B cell (primary cell): Measurements from ENCODE around the gene PARVG. TPM values are rescaled to one million over a fixed set of nuclear protein-coding genes. Genes with fewer than 3 reads are reported as not detected.

Source experiments
- ATAC-seq: fragments of 200-7000 bp; cut with Tn5 transposase; one replicate; pipeline ENCODE4 v1.10.0; 2021; ENCODE audit warnings: low read depth, mild to moderate bottlenecking, moderate number of reproducible peaks, moderate library complexity
- CTCF ChIA-PET: fragments of 350-600 bp; sonication (Branson Sonifier 250); formaldehyde crosslinking; loops from one replicate; lab custom pipeline; 2021; ENCODE audit warnings: antibody characterized with exemption, inconsistent platforms; lab: Charles Lee
- POLR2A ChIA-PET: fragments of 350-600 bp; sonication (Branson Sonifier 250); formaldehyde crosslinking; loops from one replicate; lab custom pipeline; 2021; ENCODE audit warnings: antibody characterized with exemption; lab: Charles Lee
- DNase-seq: peaks from one replicate; pipeline ENCODE4 v3.0.0; 2013
- H2AFZ ChIP-seq: 2 replicates; pipeline ENCODE4 v1.6.1; 2012; ENCODE audit warnings: mild to moderate bottlenecking, low read depth, low read length; ENCODE audit not compliant: insufficient read depth, poor library complexity, severe bottlenecking
- H3K27ac ChIP-seq, 2 donors: 1 replicate in 1 of 2; 2 replicates in 1 of 2; pipeline ENCODE4 v1.5.1; 2012 to 2013; ENCODE audit warnings: low read length in 2 of 2, mild to moderate bottlenecking in 2 of 2, moderate library complexity in 1 of 2
- H3K27me3 ChIP-seq, 4 experiments: fragments of 200-600 bp in 1 of 4; sonication (generic) in 1 of 4; replicated peaks in 1 of 4; 1 replicate in 2 of 4; 2 replicates in 2 of 4; pipeline versions ENCODE4 v1.6.1 to v1.7.0; 2013 to 2016; ENCODE audit warnings: low read length in 3 of 4, mild to moderate bottlenecking in 2 of 4, mixed read lengths in 1 of 4, moderate library complexity in 1 of 4; ENCODE audit not compliant: insufficient read depth in 4 of 4, control insufficient read depth in 3 of 4; ENCODE audit errors: control extremely low read depth in 1 of 4
- H3K36me3 ChIP-seq, 2 experiments: replicated peaks in 1 of 2; 1 replicate in 1 of 2; 2 replicates in 1 of 2; pipeline versions ENCODE4 v1.6.1 to v1.7.1; 2013; ENCODE audit warnings: low read length in 1 of 2; ENCODE audit not compliant: insufficient read depth in 2 of 2, control insufficient read depth in 1 of 2; ENCODE audit errors: control extremely low read depth in 1 of 2, extremely low read depth in 1 of 2
- H3K4me1 ChIP-seq, 2 donors: fragments of 200-600 bp in 1 of 2; sonication (generic) in 1 of 2; 1 replicate in 1 of 2; 2 replicates in 1 of 2; pipeline versions ENCODE4 v1.5.1 to v1.6.1; 2013 to 2017; ENCODE audit warnings: low read length in 2 of 2; ENCODE audit not compliant: control insufficient read depth in 2 of 2, insufficient read depth in 2 of 2
- H3K4me2 ChIP-seq: replicated peaks from 2 replicates; pipeline ENCODE3; 2012; ENCODE audit warnings: mild to moderate bottlenecking, low read depth, low read length; ENCODE audit not compliant: poor library complexity, severe bottlenecking
- H3K4me3 ChIP-seq, 5 experiments: fragments of 200-600 bp in 1 of 5; sonication (generic) in 1 of 5; 1 replicate in 3 of 5; 2 replicates in 2 of 5; pipeline versions ENCODE4 v1.5.1 to v1.7.0; 2011 to 2016; ENCODE audit warnings: low read length in 4 of 5, mild to moderate bottlenecking in 4 of 5, low read depth in 2 of 5, control low read depth in 1 of 5, moderate library complexity in 1 of 5; ENCODE audit not compliant: insufficient read depth in 1 of 5; ENCODE audit errors: control extremely low read depth in 1 of 5, extremely low read depth in 1 of 5
- H3K79me2 ChIP-seq: fragments of 200-600 bp; sonication (generic); one replicate; pipeline ENCODE4 v1.6.0; 2016; ENCODE audit warnings: low read length; ENCODE audit not compliant: control insufficient read depth, insufficient read depth
- H3K9ac ChIP-seq: fragments of 200-600 bp; sonication (generic); 2 replicates; pipeline ENCODE4 v1.6.1; 2017; ENCODE audit warnings: mild to moderate bottlenecking, low read length, moderate library complexity
- H3K9me3 ChIP-seq, 3 donors: one replicate each; pipeline versions ENCODE4 v1.6.1 to v1.7.1; 2013; ENCODE audit warnings: low read length in 2 of 3; ENCODE audit not compliant: control insufficient read depth in 2 of 3, insufficient read depth in 1 of 3; ENCODE audit errors: control extremely low read depth in 1 of 3
- H4K20me1 ChIP-seq: 2 replicates; pipeline ENCODE4 v1.6.0; 2012; ENCODE audit warnings: mild to moderate bottlenecking, low read length; ENCODE audit not compliant: insufficient read depth, control insufficient read depth, poor library complexity, severe bottlenecking
- H3K27ac Mint-ChIP-seq: one replicate; pipeline ENCODE4 v1.8.0; 2021; ENCODE audit warnings: mixed read lengths
- H3K27me3 Mint-ChIP-seq: one replicate; pipeline ENCODE4 v1.8.0; 2021; ENCODE audit warnings: mixed read lengths
- H3K4me1 Mint-ChIP-seq: one replicate; pipeline ENCODE4 v1.8.0; 2021; ENCODE audit warnings: mixed read lengths
- H3K4me3 Mint-ChIP-seq: one replicate; pipeline ENCODE4 v1.8.0; 2021; ENCODE audit warnings: mixed read lengths
- H3K9me3 Mint-ChIP-seq: one replicate; pipeline ENCODE4 v1.8.0; 2022; ENCODE audit warnings: mixed read lengths; ENCODE audit not compliant: insufficient read depth
- CTCF ChIP-seq: fragments of 200-600 bp; IDR thresholded peaks from one replicate; pipeline ENCODE4 v1.8.0; 2022; ENCODE audit warnings: antibody characterized with exemption, mild to moderate bottlenecking
- EZH2 ChIP-seq: IDR thresholded peaks from 2 replicates; pipeline ENCODE4 v1.6.1; 2012; ENCODE audit warnings: borderline replicate concordance, low read depth, mild to moderate bottlenecking, moderate library complexity, low read length; ENCODE audit not compliant: insufficient read depth, poor library complexity, severe bottlenecking
- WGBS: methylation state at CpG from one replicate; pipeline ENCODE4 v1.1.5; 2013; ENCODE audit warnings: missing lambda C conversion rate; ENCODE audit not compliant: insufficient coverage; 5-methylcytosine and 5-hydroxymethylcytosine counted together
- intact Hi-C: fragments of 100-400 bp; cut with micrococcal nuclease; formaldehyde crosslinking; loops from one replicate; pipeline ENCODE4 v1.10.0; 2022
- polyA minus RNA-seq: library from RNA; depleted of rRNA, polyadenylated mRNA; stranded (reverse); fragments of >200 nt; gene quantifications from 2 replicates; pipeline ENCODE4 v1.2.3, GENCODE V29; 2012
- polyA plus RNA-seq: library from polyadenylated mRNA; depleted of rRNA; stranded (reverse); fragments of >200 nt; gene quantifications from 2 replicates; pipeline ENCODE4 v1.2.3, GENCODE V29; 2012
- total RNA-seq, 2 donors: library from RNA; stranded (reverse); fragments of 120-200 nt in 1 of 2; gene quantifications; 1 replicate in 1 of 2; 2 replicates in 1 of 2; pipeline versions ENCODE4 v1.2.3 to v1.2.4, GENCODE V29; 2013 to 2022

Gene PARVG, protein sequence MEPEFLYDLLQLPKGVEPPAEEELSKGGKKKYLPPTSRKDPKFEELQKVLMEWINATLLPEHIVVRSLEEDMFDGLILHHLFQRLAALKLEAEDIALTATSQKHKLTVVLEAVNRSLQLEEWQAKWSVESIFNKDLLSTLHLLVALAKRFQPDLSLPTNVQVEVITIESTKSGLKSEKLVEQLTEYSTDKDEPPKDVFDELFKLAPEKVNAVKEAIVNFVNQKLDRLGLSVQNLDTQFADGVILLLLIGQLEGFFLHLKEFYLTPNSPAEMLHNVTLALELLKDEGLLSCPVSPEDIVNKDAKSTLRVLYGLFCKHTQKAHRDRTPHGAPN
- total RNA-seq, result 247 and 271 TPM in 2 replicates
- total RNA-seq (2013), result 229 TPM
- polyA plus RNA-seq, result 615 and 698 TPM in 2 replicates
- polyA minus RNA-seq, result 188 and 264 TPM in 2 replicates

- POLR2A ChIA-PET, result interaction anchor here (0.7 to 2.3 kb wide), 6 partner anchors 8 to 229 kb away, joined by 3 to 28 read pairs (median 4); partner anchors contain the start of gene SAMM50
- Histone ChIP-seq H3K9ac (peak within 1 kb of the TSS; percentile 87), H3K27ac (peak within 1 kb of the TSS; percentile 93 to 95), H4K20me1 (no peaks in the 10 kb centered on the region), H3K4me1 (peaks cover 19 to 39% of the 10 kb centered on the region in 2 donors), H3K4me3 (peak within 1 kb of the TSS; percentile 70 to 98 (median 92)), H3K4me2 (peak within 1 kb of the TSS; percentile 93), H3K36me3 (peaks cover 0 to 27% of the 10 kb centered on the region in 2 experiments), H3K9me3 (no peaks in the 10 kb centered on the region), H2AFZ (peak within 1 kb of the TSS; percentile 82), H3K79me2 (peaks cover 51% of the 10 kb centered on the region), H3K27me3 (no peaks in the 10 kb centered on the region)
- Mint-ChIP-seq H3K27ac (peak within 1 kb of the TSS; percentile 95), H3K4me1 (peaks cover 36% of the 10 kb centered on the region), H3K4me3 (peak within 1 kb of the TSS; percentile 94), H3K9me3 (no peaks in the 10 kb centered on the region), H3K27me3 (no peaks in the 10 kb centered on the region)
- TF ChIP-seq CTCF, result no peak
- no peak for TF ChIP-seq EZH2
- DNase-seq, result peak; percentile 86
- CTCF ChIA-PET, result interaction anchor here (0.5 to 4.2 kb wide), 7 partner anchors 10 to 415 kb away, joined by 3 to 22 read pairs (median 6); no protein-coding TSS in a partner anchor
- WGBS, result 1% methylated on average over 5 of the region's 5 CpGs
- peak; percentile 67 for ATAC-seq
- intact Hi-C loops, result loop anchor here (1.0 to 5.0 kb wide), 6 partner anchors 8 to 368 kb away; partner anchors contain the start of genes EFCAB6, PARVB, RTL6 and SAMM50
These were observed at the start of gene PARVG for GRCh38 chr22:44180706-44181032. PARVG (plus strand) TSS chr22:44180925; CDS start chr22:44183330, 2,405 bp downstream.

DNA sequence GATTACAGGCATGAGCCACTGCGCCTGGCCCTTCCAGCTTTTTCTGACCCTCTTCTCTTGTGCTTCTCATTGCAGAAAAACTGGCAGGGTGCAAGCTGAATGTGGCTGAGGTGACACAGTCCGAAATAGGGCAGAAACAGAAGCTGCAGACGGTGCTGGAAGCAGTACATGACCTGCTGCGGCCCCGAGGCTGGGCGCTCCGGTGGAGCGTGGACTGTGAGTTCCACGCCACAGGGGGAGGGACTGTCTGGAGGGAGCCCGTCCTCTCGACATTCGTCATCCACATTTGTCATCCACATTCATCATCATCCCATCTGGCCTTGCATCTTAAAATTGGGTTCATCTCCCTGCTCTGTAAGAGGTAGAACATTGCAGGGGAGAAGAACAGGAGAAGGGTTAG is 49.3 kb upstream of the PARVG start:
- WGBS, result 100% methylated on average over 3 of the region's 12 CpGs
- Mint-ChIP-seq H3K4me1 (peaks cover 7% of the 10 kb centered on the region), H3K9me3 (peaks cover 7% of the 10 kb centered on the region), H3K27ac (no peak overlapping the region), H3K27me3 (no peaks in the 10 kb centered on the region), H3K4me3 (no peak overlapping the region)
- no peak overlapping the region for H2AFZ ChIP-seq
- ChIA-PET POLR2A (no interaction called here), CTCF (no interaction called here)
- no peak overlapping the region for H3K4me3 ChIP-seq
- H3K79me2 ChIP-seq, result no peaks in the 10 kb centered on the region
- ATAC-seq (no peak), DNase-seq (no peak)
- intact Hi-C loops, result no loop called here
- H3K9me3 ChIP-seq, result peaks cover 0 to 12% (median 9%) of the 10 kb centered on the region in 3 donors
- H3K9ac ChIP-seq, result no peak overlapping the region
- TF ChIP-seq EZH2, result no peak
- TF ChIP-seq CTCF, result no peak
- H3K4me2 ChIP-seq, result no peak overlapping the region
- no peak overlapping the region for H3K27ac ChIP-seq
- no peaks in the 10 kb centered on the region for H3K4me1 ChIP-seq
- peaks cover 0 to 54% of the 10 kb centered on the region in 2 experiments for H3K36me3 ChIP-seq
- H3K27me3 ChIP-seq, result no peaks in the 10 kb centered on the region
- peaks cover 5% of the 10 kb centered on the region for H4K20me1 ChIP-seq
